GM18502 (cell line): ENCODE data around the gene ST6GALNAC4.

ENCODE experiments used
- ATAC-seq: cut with Tn5 transposase; IDR thresholded peaks from one replicate; pipeline ENCODE4 v1.9.1; 2021; ENCODE audit warnings: mild to moderate bottlenecking; ENCODE audit not compliant: unreplicated experiment, poor library complexity

ST6GALNAC4 gene, protein sequence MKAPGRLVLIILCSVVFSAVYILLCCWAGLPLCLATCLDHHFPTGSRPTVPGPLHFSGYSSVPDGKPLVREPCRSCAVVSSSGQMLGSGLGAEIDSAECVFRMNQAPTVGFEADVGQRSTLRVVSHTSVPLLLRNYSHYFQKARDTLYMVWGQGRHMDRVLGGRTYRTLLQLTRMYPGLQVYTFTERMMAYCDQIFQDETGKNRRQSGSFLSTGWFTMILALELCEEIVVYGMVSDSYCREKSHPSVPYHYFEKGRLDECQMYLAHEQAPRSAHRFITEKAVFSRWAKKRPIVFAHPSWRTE

DNA sequence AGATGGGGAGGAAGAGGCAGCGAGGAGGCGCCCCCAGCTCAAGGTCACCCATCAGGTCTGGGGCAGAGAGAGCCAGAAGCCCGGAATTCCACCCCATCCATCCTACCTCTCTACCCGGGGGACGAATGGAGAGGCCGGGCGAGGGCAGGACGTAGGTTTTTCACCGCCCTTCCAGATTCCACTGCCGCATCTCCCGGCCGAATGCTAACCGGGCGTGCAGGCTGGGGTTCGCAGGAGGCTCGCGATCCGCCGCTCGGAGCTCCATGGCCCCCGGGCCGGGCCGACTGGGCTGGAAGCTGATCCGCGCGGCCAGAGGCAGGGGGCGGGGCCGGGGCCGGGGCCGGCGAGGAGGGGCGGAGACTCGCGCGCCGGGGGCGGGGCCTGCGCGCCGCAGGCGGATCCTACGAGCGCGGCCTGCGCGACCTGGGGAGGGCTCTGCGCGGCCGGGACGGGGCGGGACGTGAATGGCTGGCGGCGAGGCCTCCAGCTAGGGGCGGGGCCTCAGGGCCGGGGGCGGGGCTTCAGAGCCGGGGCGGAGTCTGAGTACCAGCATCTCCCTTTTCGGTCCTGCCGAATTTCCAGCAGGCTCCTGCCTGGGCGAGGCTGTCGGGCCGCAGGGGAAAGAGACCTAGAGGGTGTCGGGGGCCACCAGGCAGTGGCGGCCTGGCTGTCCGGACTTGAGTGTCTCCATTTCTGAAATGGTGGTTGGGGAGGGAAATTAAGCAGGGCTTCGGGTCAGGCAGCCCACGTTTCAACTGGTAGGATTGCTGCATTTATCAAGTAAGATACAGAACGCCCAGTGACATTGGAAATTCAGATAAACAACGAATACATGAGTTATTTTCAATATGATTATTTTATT lies at the start of gene ST6GALNAC4:
Gene ST6GALNAC4 (minus strand): TSS at position 322 of the 862 bp plus-strand sequence. CDS start 622 bp downstream, outside the sequence.
- ATAC-seq: peak; percentile 64

DNA sequence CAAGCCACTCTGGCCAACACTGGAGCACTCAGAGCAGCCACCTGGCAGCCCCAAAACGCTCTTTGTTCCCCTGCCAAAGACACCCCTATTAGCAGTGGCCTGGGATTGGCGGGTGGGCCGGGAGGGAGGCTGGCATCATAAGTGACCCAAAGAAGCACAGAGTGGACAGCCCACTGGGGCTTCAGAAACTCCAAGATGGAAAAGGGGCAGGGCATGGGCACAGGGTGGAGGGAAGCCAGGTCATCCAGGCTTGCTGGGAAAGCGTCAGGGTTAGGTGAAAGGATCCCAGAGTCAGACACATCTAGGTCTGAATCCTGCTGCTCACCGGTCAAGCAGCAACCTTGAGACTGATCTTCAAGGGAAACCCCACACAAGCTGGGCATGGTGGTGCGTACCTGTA lies 49.1 kb upstream of the ST6GALNAC4 start:
- no peak for ATAC-seq

DNA sequence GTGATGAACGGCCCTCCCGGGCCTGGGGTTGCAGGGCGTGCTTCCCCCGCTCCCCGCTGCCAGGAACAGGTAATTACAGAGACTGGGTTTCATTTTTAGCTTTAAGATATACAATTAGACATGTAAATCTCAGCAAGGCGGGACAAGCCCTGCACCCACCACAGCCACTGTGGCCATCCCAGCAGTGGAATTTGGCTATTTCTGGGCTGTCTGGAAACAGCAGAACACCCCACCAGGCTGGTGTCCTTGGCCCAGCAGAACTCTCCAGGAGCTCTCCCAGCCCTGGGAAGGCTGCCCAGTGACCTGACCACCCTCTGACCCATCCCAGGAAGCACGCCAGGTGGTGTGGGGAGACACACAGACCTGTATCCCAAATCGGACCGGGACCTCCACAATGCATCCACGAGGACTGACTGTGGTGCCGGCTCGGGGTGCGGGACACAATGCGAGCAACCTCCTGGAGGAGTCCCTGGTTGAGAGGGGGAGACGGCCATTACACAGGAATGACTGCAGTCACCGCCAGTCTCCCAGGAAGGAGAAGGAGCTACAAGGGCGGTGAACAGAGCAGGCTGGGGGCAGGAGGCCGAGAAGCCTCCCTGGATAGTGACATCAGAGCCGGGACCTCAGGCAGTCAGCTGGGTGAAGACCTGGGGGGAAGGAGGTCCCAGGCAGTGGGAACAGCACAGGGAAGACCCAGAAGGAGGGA lies 46.7 kb upstream of the ST6GALNAC4 start:
- ATAC-seq: no peak

DNA sequence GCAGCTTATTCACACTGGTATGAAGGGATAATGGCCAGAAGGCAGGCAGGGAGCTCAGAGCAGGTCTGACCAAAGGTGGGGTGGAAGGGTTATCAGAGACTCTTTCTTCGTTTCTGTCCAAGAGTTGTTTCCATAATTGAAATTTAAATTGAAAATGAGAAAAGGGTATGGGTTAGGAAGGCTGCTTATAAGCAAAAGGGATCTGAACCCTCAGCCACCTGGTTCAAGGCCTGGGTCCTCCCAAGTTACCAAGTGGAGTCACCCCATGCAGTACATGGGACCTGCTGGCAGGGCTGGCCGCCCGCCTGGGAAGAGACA lies 46.2 kb upstream of the ST6GALNAC4 start:
- ATAC-seq: no peak

DNA sequence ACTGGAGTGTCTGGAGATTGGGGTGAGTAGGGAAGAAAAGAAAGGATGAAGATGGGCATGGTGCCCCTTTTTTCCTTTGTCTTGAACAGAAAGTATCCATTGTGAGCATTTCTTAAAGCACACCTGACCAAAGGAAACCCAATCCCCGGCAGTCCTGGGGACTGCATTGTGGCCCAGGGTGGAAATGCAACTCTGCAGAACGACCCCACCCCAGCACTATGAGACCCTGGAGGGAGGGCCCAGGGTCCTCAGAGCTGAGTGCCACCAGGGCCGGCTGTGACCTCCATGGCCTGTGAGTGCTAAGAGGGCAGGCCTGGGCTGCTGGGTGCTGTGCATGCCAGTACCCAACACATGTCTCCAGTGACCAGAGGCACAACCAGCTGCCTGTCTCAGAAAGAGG lies 45.4 kb upstream of the ST6GALNAC4 start:
- no peak for ATAC-seq

DNA sequence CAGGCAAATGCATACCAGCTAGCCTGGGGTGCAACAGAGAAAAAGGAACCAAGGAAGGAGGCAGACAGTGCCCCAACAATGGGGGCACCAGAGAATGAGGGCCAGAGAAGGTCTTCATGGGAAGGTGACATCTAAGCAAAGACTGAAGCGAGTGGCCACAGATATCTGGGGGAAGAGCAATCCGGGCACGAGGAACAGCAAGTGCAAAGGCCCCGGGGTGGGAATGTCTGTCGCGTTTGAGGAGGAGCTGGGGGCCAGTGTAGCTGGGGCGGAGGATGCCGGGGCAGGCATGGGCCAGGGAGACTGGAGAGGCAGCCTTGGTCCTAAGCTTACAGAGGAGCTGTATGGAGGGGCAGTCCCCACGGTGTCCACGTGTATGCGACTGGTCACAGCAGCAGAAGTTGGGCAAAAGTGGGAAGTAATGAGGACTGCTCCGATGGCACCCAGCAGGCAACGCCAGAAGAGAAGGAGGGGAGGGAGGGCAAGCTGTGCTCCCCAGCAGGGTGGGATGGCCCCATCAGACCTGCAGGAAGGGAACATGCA lies 44.8 kb upstream of the ST6GALNAC4 start:
- no peak for ATAC-seq

DNA sequence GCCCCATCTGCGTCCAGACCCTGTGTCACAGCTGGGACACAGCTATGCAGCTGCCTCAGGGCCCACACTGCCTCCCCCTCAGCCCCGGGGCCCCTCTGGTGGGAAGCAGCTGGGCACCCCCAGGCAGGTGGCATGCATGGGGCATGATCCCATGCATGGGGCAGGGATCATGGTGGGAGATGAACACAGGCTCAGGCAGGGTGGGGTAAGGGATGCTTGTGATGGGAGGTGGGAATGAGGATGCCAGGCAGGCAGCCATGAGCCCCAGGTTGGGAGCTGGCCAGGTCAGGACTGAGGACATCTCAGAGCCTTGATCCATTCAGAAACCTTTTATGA lies 44.3 kb upstream of the ST6GALNAC4 start:
- ATAC-seq: no peak

DNA sequence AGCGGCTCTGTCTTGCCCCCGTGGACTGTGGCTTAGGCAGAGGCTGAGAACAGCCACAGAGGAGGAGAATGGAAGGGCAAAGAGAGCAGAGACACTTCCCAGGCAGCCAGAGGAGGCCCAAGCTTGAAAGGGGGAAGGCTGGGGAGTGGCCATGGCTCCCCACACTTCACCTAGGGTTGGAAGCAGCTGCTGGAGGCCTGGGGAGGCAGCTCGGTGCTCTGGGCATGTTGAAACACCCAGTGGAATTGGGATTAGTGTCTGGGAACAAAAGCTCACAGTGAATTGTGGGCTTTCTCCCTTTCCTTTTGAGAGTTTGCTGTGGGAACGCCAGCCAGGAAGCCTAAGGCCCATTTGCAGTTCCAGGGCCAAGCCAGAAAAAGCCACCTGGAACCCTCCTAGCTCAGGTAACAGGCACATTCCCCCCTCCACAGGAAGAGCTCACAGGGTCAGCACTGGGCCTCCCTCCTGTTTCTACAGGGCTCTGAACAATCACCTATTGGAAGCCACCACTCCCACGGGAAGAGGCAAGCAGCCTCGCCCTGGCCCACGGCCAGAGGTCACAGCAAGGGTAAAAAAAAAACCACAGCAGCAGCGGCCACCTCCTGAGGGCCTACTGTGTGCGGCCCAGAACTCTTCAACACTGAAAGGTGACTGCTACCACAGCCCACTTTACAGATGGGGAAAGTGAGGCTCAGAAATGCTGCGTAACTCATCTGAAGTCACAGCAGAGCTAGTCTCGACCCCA lies 43.7 kb upstream of the ST6GALNAC4 start:
- no peak for ATAC-seq

DNA sequence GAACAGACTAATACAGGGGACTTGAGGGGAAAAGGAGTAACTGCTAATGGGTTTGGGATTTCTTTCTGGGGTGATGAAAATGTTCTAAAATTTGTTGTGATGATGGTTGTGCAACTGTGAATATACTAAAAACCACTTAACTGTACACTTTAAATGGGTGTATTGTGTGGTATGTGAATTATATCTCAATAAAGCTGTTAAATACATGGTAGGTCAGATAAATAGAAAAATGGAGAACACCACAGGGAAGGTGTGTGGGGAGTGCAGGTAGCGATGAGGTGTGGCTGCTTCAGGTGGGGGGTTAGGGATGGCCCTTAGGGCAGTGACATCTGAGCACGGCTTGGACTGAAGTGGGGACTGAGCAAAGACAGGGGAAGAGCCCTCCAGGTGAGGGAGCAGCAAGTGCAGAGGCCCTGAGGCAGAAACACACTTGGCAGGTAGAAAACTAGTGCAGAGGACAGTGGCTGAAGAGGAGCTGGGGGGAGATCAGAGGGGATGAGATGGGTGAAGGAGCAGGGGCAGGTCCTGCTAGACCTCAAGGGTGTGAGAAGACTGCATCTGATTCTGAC lies 43.1 kb upstream of the ST6GALNAC4 start:
- ATAC-seq: no peak

DNA sequence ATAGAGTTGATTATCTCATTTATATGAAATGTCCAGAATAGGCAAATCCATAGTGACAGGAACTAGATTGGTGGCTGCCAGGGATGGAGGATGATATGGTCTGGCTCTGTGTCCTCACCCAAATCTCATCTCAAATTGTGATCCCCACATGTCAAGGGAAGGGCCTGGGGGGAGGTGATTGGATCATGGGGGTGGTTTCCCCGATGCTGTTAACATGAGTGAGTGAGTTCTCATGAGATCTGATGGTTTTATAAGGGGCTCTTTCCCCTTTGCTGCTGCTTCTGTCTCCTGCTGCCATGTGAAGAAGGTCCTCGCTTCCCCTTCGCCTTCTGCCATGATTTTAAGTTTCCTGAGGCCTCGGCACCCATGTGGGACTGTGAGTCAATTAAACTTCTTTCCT lies 42.6 kb upstream of the ST6GALNAC4 start:
- ATAC-seq: no peak

DNA sequence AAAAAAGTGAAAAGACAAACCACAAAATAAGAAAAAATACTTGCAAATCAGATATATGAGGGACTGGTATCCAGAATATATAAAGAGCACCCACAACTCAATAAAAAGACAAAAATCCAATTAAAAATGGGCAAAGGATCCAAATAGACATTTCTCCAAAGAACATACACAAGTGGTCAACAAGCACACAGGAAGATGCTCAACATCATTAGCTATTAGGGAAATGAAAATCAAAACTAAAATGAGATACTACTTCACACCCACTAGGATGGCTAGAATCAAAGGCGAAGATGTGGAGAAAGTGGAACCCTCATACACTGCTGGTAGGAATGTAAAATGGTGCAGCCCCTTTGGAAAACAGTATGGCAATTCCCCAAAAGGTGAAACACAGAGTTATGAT lies 41.9 kb upstream of the ST6GALNAC4 start:
- ATAC-seq: no peak

DNA sequence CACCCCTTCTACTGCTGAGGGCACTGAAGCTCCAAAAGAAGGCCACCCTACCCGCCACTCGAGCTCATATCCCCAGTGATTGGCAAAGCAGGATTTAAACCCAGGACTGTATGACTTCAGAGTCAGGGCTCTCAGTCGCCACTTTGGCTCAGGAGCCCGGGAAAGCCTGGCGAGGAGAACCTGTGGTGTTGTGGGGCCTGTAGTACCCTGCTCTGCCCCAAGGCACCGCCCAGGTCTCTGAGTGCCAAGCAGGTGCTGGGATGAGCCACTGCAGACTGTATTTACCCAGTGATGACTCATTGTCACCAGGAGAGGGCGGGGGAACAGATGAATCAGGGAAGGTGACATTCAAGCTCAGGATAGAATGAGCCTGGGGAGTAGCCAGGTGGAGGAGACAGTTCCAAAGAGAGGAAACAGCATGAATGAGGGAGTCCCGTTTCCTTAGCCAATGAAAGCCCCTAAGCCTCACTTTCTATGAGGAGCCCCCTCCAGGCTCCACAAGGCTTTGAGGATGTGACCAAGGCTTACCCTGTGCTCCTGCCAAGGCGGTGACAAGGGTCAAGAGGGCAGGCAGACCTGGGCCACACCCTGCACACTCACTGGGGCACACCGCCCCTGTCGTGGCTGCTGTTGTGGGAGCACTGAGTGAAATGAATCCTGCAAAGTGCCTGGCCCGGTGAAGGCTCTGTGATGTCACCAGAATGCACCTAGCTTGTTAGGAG lies 38.6 kb upstream of the ST6GALNAC4 start:
- ATAC-seq: peak; percentile 58

DNA sequence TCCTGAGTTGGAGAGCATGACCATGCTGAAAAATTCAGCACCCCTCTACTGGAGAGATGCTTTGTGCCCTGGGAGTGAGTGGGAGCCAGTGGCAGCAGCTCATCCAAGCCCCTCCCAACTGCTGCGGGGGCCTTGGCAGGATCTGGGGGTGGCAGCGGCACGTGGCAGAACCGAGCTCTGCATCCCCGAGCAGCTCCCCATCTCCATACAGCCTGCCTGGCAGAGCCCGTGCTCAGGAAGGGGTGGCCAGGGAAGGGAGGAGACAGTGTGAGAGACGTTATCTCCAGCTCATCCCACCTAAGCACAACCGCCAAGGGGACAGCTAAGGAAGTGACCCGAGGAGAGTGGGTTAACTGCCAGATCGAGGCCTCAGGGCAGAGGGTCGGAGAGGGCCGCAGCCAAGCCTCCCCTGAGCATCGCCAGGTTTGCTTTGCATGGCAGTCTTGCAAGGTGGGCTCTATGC lies 38.0 kb upstream of the ST6GALNAC4 start:
- no peak for ATAC-seq

DNA sequence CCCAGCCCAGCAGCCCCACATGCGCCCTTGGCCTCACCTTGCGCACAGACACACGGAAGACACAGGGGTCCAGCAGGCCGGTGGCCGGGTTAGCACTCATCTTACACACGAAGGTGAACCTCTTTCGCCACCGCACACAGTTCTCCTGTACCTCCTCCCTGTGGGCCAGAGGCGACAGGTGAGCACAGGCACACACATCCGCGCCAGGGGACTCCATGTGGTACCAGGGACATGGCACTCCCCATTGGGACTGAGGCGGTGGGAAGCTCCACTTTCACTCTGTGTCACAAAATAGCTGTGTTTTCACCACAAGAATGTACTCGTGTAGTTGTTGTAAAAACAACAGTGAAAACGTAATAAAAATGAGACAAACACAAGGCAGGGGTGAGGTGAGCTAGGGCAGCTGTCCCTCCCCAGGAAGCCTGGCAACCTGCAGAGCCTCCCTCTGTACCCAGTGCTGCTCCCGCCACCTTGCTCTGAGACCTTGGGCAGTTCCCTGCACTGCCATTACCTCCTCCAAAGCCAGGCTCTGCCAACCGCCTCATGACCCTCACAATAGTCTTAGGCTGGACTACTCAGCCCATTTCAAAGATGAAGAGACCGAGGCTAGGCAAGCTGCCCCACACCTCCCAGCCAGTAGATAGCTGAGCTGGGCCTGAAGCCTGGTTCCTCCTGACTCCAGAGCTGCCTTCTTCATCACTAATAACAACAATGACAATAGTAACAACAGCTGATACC lies 37.1 kb upstream of the ST6GALNAC4 start:
- no peak for ATAC-seq

DNA sequence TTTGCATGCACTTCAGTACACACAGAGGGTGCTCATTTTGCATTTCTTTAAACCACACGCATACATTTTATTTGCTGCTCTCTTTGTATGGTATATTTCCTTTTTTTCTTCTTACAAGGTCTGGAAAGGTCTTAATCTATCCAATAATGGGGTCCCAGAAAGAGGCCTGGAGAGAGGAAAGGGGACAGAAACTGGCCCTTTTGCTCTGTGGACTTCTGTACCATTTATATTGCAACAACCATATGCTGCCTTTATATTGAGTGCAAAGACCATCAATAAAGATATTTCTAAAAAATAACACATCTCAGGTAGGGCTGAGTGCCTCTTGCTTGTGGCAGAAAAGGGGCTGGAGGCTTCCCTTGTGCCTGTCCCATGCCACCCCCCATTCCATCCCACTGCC lies 36.3 kb upstream of the ST6GALNAC4 start:
- ATAC-seq: no peak

DNA sequence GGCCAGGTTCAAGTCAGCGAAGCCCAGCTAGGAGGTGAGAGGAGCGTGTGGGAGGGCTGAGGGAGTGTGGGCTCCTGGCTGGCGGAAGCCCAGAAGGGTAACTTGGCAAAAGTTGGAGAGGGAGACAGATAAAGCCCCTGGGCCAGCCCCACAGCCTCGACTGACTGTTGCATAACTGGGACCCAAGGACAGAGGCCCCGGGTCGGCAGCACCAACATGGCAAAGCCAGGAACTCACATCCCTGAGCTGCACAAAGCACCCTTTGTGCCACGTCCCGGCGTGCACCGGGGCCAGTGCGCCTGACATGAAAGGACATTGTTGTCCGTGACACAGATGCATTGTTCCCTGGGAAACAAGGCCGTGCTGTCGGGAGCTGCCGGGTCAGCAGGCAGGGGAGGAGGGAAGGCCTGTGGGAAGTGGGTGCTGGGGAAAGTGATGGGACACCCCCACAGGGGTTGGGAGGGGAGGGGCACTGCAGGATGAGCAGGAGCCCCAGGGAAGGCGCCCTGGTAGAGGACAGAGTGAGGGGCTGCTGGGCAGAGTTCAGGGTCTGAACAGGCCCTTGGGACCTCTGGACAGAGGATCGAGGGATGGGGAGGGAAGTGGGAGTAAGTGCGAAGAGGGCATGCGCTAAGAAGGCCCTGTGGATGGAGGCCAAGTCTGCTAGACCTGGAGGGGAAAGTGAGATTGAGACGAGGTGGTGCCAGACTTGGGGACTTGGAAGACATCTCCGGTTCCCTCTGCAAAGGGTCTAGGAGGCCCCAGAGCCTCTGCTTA lies 33.9 kb upstream of the ST6GALNAC4 start:
- no peak for ATAC-seq

DNA sequence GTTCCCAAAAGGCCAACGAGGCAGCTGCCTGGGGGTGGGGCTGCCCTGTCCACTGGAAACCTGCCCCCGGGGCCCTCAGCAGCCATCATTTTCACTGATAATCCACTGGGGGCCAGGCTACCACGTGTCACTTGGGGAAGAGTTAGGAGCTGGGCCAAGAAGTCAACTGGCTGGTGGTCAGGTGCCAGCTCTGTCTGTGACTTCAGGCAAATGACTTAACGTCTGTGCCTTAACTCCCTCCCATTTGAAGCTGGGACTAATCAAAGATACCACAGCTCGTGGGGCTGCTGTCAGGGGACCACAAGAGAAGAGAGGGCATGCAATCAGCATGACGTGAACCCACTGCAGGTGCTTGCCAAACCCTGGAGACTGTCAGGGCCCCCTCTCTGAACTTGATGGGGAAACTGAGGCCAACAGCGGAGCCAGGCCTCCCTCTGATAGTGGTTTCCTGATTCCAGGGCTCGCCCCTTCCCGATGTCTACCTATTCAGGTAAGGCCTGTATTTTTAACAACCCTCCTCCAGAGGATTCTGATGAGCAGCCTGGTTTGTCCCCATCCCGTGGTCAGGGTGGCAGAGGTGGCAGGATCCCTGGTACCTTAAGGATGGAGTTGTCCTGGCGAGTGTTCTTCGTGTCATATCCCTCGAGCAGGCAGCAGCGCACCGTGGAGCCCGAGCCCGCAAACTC lies 33.1 kb upstream of the ST6GALNAC4 start:
- ATAC-seq: no peak
